SK-N-MC (cell line): ENCODE results near the gene MRPL44.

ENCODE experiments used
- EZH2 ChIP-seq: fragments of 200-600 bp; sonication (generic); IDR thresholded peaks from one replicate; pipeline ENCODE4 v1.6.1; 2017; ENCODE audit warnings: antibody characterized with exemption
- FOXP2 ChIP-seq: optimal IDR thresholded peaks from 2 replicates; pipeline ENCODE3; 2011; ENCODE audit warnings: mild to moderate bottlenecking, moderate library complexity; ENCODE audit not compliant: insufficient read depth; ENCODE audit errors: extremely low read length, control extremely low read depth
- POLR2AphosphoS5 ChIP-seq: IDR thresholded peaks from 2 replicates; pipeline ENCODE4 v1.6.1; 2012; ENCODE audit warnings: mild to moderate bottlenecking, low read depth, low read length, borderline replicate concordance

DNA sequence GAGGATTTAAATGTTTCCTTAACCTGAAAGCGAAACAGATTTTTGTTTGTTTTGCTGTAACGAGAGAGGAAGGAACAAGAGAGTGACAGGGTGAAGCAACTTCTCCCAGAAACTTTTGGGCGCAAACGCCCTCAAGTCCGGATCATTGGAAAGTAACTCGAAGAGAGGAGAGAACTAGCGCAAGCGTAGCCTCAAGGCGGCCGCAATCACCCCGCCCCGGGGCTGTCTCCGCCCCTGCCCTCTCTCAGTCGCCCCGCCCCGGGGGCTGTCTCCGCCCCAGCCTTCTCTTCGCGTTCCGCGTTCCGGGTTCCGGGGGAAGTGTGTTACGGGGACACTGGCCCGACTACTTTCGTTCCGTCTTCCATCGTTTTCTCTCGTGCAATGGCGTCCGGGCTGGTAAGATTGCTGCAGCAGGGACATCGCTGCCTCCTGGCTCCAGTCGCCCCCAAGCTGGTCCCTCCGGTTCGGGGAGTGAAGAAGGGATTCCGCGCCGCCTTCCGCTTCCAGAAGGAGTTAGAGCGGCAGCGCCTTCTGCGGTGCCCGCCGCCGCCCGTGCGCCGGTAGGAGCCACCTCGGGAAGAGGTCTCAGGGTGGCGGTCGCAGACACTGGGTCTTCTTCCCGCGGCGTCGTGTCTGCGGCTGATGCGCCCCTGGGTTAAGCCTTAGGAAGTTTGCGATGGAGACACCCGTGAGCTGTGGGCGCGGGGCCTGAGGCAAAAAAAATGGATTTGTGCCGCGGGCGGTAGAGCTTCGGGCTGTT is at the start of gene MRPL44:
- TF ChIP-seq EZH2 (no peak), POLR2AphosphoS5 (peak; percentile 88), FOXP2 (no peak)
